MCF 10A (cell line): ENCODE measurements around the gene RNF125. TPM values are rescaled to one million over a fixed set of nuclear protein-coding genes. Genes with fewer than 3 reads are reported as not detected.
A peak's percentile ranks its signal among the peaks of the same experiment; 100 is the strongest.
"Not testable (repeated sequence)": the region's sequence is repeated elsewhere in the genome, so short reads cannot be mapped to it uniquely, and the experiment has no call there.

Experiments
- BruUV-seq: library from RNA; stranded (reverse); fragments of 400-500 nt; replicated peaks from 2 replicates; lab custom pipeline; 2021; lab: Mats Ljungman, UMichigan
- CTCF ChIA-PET: fragments of 300-600 bp; sonication (Branson Sonifier 250); formaldehyde crosslinking; extraction: SDS; loops from one replicate; lab custom pipeline; 2021; ENCODE audit warnings: antibody characterized with exemption, inconsistent platforms; lab: Yijun Ruan, JAX
- POLR2A ChIA-PET: fragments of 300-600, 350-650 bp; sonication (Branson Sonifier 250); formaldehyde crosslinking; extraction: SDS; loops from one replicate; lab custom pipeline; 2020; ENCODE audit warnings: antibody characterized with exemption, inconsistent platforms; lab: Yijun Ruan, JAX
- DNase-seq: peaks from one replicate; pipeline ENCODE4 v3.0.0-alpha.2; 2018; ENCODE audit not compliant: unreplicated experiment
- H3K27ac Mint-ChIP-seq: one replicate; pipeline ENCODE4 v1.8.0; 2022; ENCODE audit warnings: mild to moderate bottlenecking, low read depth, mixed read lengths; ENCODE audit not compliant: unreplicated experiment
- H3K27me3 Mint-ChIP-seq: one replicate; pipeline ENCODE4 v1.8.0; 2022; ENCODE audit warnings: mixed read lengths; ENCODE audit not compliant: insufficient read depth, unreplicated experiment
- H3K36me3 Mint-ChIP-seq: one replicate; pipeline ENCODE4 v1.8.0; 2022; ENCODE audit warnings: mild to moderate bottlenecking, moderate library complexity, mixed read lengths; ENCODE audit not compliant: insufficient read depth, unreplicated experiment
- H3K4me1 Mint-ChIP-seq: one replicate; pipeline ENCODE4 v1.8.0; 2022; ENCODE audit warnings: mixed read lengths; ENCODE audit not compliant: insufficient read depth, unreplicated experiment
- H3K4me3 Mint-ChIP-seq: one replicate; pipeline ENCODE4 v1.8.0; 2022; ENCODE audit warnings: mild to moderate bottlenecking, moderate library complexity, mixed read lengths; ENCODE audit not compliant: unreplicated experiment
- H3K9me3 Mint-ChIP-seq: one replicate; pipeline ENCODE4 v1.8.0; 2022; ENCODE audit warnings: mixed read lengths; ENCODE audit not compliant: unreplicated experiment
- CTCF ChIP-seq: fragments of 200-600 bp; IDR thresholded peaks from one replicate; pipeline ENCODE4 v1.8.0; 2022; ENCODE audit warnings: antibody characterized with exemption, mild to moderate bottlenecking; ENCODE audit not compliant: unreplicated experiment
- intact Hi-C: fragments of 100-400 bp; cut with micrococcal nuclease; formaldehyde crosslinking; loops from 2 replicates; pipeline ENCODE4 v1.14.1; 2022
- total RNA-seq: library from RNA; stranded (reverse); gene quantifications from 2 replicates; pipeline ENCODE4 v1.2.3, GENCODE V29; 2022

The RNF125 gene
- total RNA-seq, 1 experiment from 2014 or later: 6.2 TPM

DNA sequence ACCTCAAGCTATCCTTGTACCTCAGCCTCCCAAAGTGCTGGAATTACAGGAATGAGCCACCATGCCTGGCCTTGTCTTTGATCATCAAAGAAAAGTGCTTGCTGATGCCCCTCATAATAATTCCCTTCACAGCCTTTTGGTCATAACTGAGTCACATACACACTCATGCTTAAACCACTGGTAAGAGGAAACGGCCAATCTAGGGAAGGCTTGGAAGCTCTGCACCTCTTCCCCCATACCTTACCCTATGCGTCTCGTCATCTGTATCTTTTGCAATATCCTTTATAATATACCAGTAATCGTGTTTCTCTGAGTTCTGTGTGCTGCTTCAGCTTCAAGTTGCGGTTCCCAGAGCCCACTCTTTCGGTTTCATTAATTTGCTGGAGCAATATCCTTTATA, 68.3 kb downstream of the RNF125 start:
- TF ChIP-seq CTCF: no peak
- DNase-seq: peak; percentile 23

DNA sequence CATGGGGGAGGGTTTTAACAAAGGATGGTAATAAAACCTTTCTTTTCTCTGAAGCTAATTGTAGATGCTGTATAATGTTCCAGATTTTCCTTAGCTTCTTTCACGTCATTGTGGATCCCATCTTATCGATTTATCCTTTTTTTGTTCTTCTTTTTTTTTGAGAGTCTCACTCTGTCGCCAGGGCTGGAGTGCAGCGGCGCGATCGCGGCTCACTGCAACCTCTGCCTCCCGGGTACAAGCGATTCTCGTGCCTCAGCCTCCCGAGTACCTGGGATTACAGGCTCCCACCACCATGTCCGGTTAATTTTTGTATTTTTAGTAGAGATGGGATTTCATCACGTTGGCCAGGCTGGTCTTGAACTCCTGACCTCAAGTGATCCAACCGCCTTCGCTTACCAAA, 72.2 kb downstream of the RNF125 start:
- Mint-ChIP-seq H3K36me3 (peaks cover 14% of the 10 kb centered on the region), H3K4me1 (peaks cover 16% of the 10 kb centered on the region), H3K27ac (peak overlapping the region; percentile 97)
- intact Hi-C loops: loop anchor here (5.0 kb wide), 1 partner anchor 831 kb away; no protein-coding TSS in a partner anchor
- ChIA-PET CTCF (interaction anchor here (0.6 kb wide), 2 partner anchors 67 to 888 kb away, joined by 3 to 4 read pairs; no protein-coding TSS in a partner anchor), POLR2A (interaction anchor here (1.8 to 4.6 kb wide), 3 partner anchors 9 to 148 kb away, joined by 5 to 84 read pairs (median 47); partner anchors contain the start of genes RNF125 and TRAPPC8)
- H3K9me3 Mint-ChIP-seq, DNase-seq, H3K4me3 Mint-ChIP-seq, BruUV-seq, H3K27me3 Mint-ChIP-seq: not testable (repeated sequence)

More for the DNA sequence above, 68.3 kb downstream of the RNF125 start:
- no TSS peak for BruUV-seq
- ChIA-PET CTCF (no interaction called here), POLR2A (interaction anchor here (0.6 to 1.3 kb wide), 2 partner anchors 15 to 94 kb away, joined by 3 to 4 read pairs; no protein-coding TSS in a partner anchor)
- Mint-ChIP-seq H3K9me3 (no peaks in the 10 kb centered on the region), H3K27ac (no peak overlapping the region), H3K27me3 (no peaks in the 10 kb centered on the region), H3K4me1 (peaks cover 8% of the 10 kb centered on the region), H3K4me3 (no peak overlapping the region), H3K36me3 (no peaks in the 10 kb centered on the region)
- intact Hi-C loops: loop anchor here (5.0 kb wide), 1 partner anchor 70 kb away; the partner anchor contains the start of gene RNF125

DNA sequence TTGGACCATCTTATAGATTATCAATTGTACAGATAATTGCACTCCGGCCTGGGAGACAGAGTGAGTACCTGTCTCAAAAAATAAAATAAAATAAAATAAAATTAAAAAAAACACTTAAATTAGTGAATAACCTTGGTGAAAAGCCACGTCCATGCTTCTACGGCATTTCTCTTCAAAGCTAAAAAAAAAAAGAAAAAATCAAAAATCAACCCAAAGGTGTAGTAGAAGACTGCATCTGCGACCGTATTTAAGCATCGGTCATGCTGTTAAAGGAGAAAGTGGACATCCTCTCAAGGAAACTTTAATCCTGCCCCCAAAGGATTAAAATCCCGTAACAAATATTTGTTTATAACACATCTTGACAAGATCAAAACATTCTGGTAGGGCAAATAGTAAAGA, 72.7 kb downstream of the RNF125 start:
- CTCF ChIA-PET: no interaction called here

DNA sequence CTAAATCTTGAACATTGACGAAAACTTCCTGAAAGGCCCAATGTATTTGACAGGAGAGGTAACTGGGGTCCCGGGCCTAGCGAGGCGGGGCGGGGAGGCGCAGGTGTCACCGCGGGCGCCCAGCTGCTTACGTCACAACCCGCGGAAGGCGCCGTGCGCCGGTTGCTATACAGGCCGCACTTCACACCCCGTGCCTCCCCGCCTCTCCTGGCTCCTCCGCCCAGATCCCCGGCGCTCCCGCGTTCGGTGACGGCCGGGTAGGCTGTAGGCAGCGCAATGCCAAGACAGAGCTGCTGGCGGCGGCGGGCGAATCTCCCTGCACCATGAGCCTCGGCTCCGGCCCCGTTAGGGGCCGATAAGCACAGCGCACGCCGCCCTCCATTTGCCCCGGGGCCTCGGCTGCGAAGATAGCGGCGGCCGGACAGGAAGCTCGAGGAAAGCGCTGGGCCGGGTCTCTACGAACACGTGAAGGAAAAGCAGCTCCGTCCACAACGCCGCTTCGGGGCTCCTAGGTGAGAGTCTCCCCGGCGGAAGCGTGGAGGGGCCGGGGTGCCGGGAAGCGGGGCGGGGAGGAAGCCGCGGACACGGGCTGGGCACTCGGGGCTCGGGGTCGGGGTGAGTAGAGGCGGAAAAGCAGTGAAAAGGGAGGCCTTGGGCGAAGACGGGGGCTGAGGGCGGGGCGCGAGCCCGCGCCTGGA, 73.2 kb downstream of the RNF125 start, which contains the start of gene RNF138:
Gene RNF138, plus strand, starts transcription at position 151 of the 698 bp plus-strand sequence. CDS start 903 bp downstream, outside the sequence.
- DNase-seq: peak; percentile 85
- BruUV-seq: TSS peak; percentile 62
- Mint-ChIP-seq H3K36me3 (peaks cover 21% of the 10 kb centered on the region), H3K9me3 (no peaks in the 10 kb centered on the region), H3K4me1 (peaks cover 26% of the 10 kb centered on the region), H3K27me3 (no peaks in the 10 kb centered on the region), H3K27ac (peak within 1 kb of the TSS; percentile 97), H3K4me3 (peak within 1 kb of the TSS; percentile 85)
- intact Hi-C loops: loop anchor here (1.0 to 5.0 kb wide), 2 partner anchors 149 to 830 kb away; partner anchors contain the start of gene TRAPPC8
- TF ChIP-seq CTCF: no peak
- ChIA-PET CTCF (no interaction called here), POLR2A (interaction anchor here (0.6 to 4.6 kb wide), 15 partner anchors 12 to 1986 kb away, joined by 3 to 84 read pairs (median 3); partner anchors contain the start of genes RNF125 and TRAPPC8)

More for the DNA sequence above, 72.7 kb downstream of the RNF125 start:
- H3K4me3 Mint-ChIP-seq: peak overlapping the region; percentile 85
- intact Hi-C loops: loop anchor here (5.0 kb wide), 1 partner anchor 831 kb away; no protein-coding TSS in a partner anchor
- peak overlapping the region; percentile 97 for H3K27ac Mint-ChIP-seq
- peaks cover 20% of the 10 kb centered on the region for H3K4me1 Mint-ChIP-seq
- POLR2A ChIA-PET: interaction anchor here (0.6 to 4.6 kb wide), 13 partner anchors 8 to 148 kb away, joined by 3 to 84 read pairs (median 5); partner anchors contain the start of genes RNF125 and TRAPPC8
- no peaks in the 10 kb centered on the region for H3K9me3 Mint-ChIP-seq
- BruUV-seq: no TSS peak
- peaks cover 19% of the 10 kb centered on the region for H3K36me3 Mint-ChIP-seq
- no peak for DNase-seq
- no peak for TF ChIP-seq CTCF
- no peaks in the 10 kb centered on the region for H3K27me3 Mint-ChIP-seq
